ENCODE measurements around the gene C1orf226.
A peak's percentile ranks its signal among the peaks of the same experiment; 100 is the strongest.

C1orf226 gene

DNA sequence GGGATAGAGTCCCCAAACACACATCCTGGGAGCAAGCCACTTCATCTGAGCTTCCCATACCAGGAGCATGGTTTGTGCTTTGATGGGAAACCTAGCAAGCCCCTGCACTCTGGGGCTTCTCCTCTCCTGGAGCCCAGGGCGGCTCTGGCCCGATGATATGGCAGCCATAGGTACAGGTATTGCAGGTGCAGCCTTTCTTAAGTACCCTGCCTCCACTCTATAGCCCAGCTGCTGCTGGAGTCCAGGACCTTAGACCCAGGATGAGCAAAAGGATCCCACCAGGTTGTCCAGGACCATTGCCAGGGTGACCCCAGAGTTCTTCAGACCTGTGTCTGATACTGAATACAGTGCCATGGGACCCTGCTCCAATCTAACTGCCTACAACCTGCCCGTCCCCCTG, 4.2 kb downstream of the C1orf226 start:
- Mint-ChIP-seq H3K9me3 (no peaks in the 10 kb centered on the region), H3K27me3 (peaks cover 4% of the 10 kb centered on the region), H3K4me3 (no peak overlapping the region), H3K36me3 (ENCODE audit: low read depth) (no peaks in the 10 kb centered on the region), H3K27ac (no peak overlapping the region), H3K4me1 (peaks cover 5% of the 10 kb centered on the region)
- no peak for ATAC-seq
- no peak for DNase-seq

DNA sequence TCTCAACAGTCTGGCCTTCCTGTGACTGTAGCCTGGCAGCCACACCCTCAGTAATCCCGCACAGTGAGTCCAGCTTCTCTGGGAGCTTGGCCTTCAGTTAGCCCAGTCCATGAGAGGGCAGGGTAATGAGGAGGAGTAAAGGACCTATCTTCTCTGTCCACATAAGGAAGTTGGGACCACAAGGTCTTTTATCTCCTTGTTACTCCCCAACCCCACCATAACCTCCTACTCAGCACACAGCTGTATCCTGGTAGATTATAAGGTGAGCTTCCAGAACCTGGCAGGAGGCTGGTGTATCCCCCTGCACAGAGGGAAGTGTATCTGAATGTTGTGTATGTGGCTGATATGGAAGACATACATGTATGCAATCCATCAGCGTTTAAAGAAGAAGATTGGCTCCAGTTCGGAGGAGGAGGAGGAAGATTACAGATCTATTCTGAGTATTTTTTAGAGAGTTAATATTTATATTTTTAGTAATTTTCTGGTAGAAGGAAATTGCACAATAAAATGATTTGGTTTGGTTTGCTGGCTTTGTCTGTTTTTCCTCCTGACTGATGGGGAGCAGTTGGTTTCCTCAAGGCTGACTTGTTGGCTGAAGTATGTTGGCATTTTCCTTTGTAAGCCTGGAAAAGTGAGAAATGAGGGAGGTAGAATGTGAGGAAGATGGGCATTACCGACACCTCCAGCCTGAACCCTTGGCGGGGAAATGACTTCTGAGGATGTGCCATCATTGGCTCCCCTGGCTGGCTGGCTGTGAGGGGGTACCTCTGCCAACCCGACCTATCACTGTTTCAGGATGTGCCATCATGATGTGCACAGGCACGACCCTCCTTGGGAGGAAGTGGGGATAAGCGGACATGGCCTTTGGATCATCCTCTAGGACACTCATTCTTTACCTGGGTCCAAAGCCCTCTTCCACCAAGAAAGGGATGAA, 5.0 kb downstream of the C1orf226 start:
- H3K36me3 Mint-ChIP-seq (ENCODE audit: low read depth), result no peaks in the 10 kb centered on the region
- no peak for DNase-seq
- no peaks in the 10 kb centered on the region for H3K9me3 Mint-ChIP-seq
- peaks cover 5% of the 10 kb centered on the region for H3K4me1 Mint-ChIP-seq
- H3K27ac Mint-ChIP-seq, result no peak overlapping the region
- no peak overlapping the region for H3K4me3 Mint-ChIP-seq
- no peak for ATAC-seq
- H3K27me3 Mint-ChIP-seq, result peaks cover 4% of the 10 kb centered on the region

DNA sequence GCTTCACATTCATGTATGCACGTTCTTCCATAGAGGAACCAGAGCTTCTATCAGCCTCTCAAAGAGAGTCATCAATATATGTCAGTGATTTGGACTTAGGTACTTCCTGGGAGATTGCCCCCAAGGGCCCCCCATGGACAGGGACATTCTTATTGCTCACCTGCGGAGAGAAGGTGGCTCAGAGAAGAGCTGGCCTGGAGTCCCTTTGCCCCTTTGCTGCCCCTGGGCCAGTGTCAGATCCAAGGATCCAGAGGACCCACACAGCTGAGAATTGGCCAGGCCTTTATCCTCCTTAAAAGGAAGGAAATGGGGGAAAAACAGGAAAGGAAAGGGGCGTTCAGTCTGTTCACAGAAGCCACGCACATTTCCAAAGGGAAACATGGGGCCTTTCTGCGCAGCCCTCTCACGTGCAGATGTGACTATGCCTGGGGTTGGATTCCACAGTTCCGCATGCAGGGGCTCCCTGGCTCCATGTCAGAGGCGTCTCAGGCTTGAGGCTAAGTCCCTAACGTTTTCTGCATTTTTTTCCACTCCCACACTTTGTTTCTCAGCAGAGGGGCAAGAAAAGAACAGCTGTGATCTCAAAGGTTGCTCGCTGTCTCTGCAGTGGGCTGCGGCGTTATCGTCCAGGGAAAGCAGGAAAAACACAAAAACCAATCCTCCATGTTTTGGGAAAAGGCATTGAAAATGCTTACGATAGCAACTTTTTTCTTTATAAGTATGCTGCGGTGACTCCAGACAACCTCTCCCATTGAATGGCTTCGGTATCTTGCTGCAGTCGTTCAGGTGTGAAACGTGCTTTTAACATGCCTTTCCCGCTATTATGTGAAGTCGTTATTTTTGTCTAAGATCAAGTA, 5.9 kb downstream of the C1orf226 start:
- Mint-ChIP-seq H3K4me1 (peaks cover 5% of the 10 kb centered on the region), H3K27me3 (peaks cover 6% of the 10 kb centered on the region), H3K27ac (no peak overlapping the region), H3K4me3 (no peak overlapping the region), H3K36me3 (ENCODE audit: low read depth) (no peaks in the 10 kb centered on the region), H3K9me3 (no peaks in the 10 kb centered on the region)
- ATAC-seq (no peak), DNase-seq (no peak)

DNA sequence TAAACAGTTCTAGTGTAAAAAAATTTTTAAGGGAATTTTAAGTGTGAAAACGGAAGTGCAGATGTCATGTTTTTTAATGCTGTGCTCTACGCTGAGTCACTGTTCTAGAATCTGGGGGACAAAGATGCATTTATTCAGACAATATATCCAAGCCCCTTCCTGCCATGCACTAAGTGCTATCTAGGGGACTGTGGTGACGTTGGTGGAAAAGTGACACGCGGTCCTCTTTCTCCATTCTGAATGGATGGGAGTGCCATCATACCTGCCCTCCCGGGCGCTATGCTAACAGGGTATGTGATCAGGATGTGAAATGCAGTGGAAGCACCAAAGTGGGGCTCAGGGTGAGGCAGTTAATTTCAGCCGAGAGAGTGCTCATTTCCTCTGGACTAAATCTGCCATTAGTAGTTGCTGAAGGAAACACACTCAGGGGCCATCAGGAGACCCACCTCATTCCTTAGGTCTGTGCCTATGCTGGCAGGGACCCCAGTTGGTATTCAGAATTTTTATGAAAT, 6.6 kb downstream of the C1orf226 start:
- no peaks in the 10 kb centered on the region for H3K9me3 Mint-ChIP-seq
- ATAC-seq (no peak), DNase-seq (no peak)
- H3K4me3 Mint-ChIP-seq, result no peak overlapping the region
- no peaks in the 10 kb centered on the region for H3K36me3 Mint-ChIP-seq (ENCODE audit: low read depth)
- peaks cover 5% of the 10 kb centered on the region for H3K4me1 Mint-ChIP-seq
- H3K27ac Mint-ChIP-seq, result no peak overlapping the region
- peaks cover 6% of the 10 kb centered on the region for H3K27me3 Mint-ChIP-seq

DNA sequence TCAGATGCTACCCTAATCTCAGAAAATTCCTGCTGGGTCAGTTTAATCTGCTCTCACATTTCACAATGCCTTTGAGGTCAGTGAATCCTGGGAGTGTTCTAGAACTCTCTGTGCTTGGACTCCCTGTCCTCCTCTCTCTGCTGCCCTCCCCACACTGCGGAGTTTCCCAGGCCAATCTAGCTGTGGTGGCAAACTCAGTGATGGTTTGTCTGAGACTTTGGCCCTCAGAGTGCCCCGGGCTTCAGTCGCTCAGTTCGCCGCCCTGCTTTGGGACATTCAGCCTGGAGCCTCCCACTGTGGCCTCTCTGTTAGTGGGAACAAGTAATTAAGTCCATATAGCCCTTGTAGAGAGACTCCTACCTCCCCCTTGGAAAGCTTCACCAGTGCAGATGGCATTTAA, 7.1 kb downstream of the C1orf226 start:
- ATAC-seq (no peak), DNase-seq (no peak)
- Mint-ChIP-seq H3K9me3 (no peaks in the 10 kb centered on the region), H3K4me1 (peaks cover 5% of the 10 kb centered on the region), H3K27ac (no peak overlapping the region), H3K4me3 (no peak overlapping the region), H3K36me3 (ENCODE audit: low read depth) (no peaks in the 10 kb centered on the region), H3K27me3 (peaks cover 6% of the 10 kb centered on the region)

DNA sequence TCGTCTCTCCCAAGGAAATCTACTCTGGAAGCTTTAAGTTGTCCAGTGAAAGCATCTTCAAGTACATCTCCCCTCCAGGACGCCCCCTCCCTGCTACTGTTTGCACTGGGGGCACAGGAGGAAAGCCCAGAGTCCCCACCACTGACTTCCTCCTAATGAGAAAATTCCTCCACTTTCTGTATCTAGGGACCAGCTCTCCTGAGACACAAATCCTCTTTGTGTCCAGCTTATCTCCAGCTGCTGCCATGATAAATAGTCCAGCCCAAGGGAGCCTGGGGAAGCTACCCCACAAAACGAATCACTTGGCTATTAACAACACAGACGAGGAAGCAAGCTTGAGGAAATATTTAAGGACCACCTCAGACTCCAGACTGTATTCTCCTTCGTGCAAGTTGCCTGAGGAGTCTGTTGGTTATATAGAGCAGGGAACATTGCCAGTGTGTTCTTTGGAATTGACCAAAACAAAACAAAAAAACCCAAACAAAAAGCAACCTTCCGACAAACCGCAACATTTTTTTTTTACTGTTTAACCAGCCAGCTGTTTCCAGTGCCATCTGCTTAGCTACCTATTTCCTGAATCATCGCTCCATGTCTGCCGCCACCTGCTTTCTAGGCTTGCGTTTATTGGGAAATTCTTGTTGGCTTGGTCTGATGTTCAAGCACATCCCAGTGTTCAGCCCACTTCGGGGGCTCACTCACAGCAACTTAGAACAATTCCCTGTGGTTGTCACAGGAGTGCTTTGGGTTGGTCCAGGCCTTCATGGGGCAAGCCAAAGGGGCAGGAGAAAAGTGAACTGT, 7.7 kb downstream of the C1orf226 start:
- no peak for ATAC-seq
- H3K27ac Mint-ChIP-seq, result no peak overlapping the region
- no peaks in the 10 kb centered on the region for H3K9me3 Mint-ChIP-seq
- no peaks in the 10 kb centered on the region for H3K36me3 Mint-ChIP-seq (ENCODE audit: low read depth)
- H3K4me1 Mint-ChIP-seq, result peaks cover 5% of the 10 kb centered on the region
- peaks cover 6% of the 10 kb centered on the region for H3K27me3 Mint-ChIP-seq
- no peak overlapping the region for H3K4me3 Mint-ChIP-seq
- DNase-seq, result no peak

DNA sequence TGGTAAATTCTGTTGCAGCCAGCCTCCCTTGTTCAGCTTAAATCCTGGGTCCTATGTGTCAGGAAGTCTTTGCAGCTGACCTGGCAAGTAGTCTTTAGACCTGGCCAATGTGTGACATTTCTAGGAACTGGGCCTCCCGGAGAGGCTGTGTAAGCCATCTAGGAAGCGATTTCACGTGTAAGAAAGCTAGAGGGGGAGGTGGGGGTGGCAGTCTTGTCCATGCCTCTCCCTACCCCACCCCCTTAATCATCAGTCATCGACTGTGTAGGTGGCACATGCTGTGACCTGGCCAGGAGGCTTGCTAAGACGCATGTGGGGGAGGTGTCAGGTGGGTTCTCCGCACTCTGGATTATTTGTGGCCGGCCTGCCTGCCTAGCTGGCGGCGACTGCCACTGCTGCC, 8.4 kb downstream of the C1orf226 start:
- DNase-seq (no peak), ATAC-seq (no peak)
- Mint-ChIP-seq H3K27ac (no peak overlapping the region), H3K36me3 (ENCODE audit: low read depth) (no peaks in the 10 kb centered on the region), H3K9me3 (no peaks in the 10 kb centered on the region), H3K4me3 (no peak overlapping the region), H3K4me1 (peaks cover 5% of the 10 kb centered on the region), H3K27me3 (peaks cover 6% of the 10 kb centered on the region)

DNA sequence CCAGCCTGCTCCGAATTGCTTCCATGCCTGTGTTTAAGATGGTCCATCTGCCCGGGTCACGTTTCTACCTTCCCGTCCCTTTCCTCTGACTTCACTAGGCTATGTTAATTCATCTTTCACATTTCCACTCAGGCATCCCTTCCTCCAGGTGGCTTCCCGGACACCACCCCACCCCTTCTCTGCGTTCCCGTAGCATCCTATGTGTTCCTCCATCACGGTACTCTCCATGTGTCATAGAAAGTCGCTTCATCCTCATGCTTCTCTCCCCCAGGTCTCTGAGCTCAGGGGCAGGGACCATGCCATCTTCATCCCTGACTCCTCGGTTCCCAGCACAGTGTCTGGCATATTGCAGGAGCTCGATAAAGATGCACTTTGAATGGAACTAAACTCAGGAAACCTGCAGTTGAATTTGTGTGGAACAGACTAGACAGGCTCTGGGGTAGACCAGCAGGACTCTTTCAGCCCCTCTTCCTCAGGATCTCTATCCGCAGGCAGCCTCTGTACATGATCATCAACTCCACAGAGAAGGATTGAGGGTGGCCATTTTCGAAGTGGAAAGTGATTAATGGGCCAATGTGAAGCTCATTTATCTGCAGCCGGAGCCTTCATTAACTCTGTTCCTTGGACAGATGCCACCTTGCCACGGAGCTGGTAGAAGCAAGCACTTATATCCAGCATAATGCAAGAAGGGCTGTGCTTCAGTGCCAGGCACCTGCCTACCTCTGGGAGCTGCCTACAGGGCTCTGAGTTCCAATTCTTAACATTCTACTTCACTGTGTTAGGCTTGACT, 9.1 kb downstream of the C1orf226 start:
- Mint-ChIP-seq H3K4me1 (peaks cover 5% of the 10 kb centered on the region), H3K4me3 (no peak overlapping the region), H3K27me3 (peaks cover 6% of the 10 kb centered on the region), H3K9me3 (no peaks in the 10 kb centered on the region), H3K36me3 (ENCODE audit: low read depth) (no peaks in the 10 kb centered on the region), H3K27ac (no peak overlapping the region)
- ATAC-seq (no peak), DNase-seq (no peak)

DNA sequence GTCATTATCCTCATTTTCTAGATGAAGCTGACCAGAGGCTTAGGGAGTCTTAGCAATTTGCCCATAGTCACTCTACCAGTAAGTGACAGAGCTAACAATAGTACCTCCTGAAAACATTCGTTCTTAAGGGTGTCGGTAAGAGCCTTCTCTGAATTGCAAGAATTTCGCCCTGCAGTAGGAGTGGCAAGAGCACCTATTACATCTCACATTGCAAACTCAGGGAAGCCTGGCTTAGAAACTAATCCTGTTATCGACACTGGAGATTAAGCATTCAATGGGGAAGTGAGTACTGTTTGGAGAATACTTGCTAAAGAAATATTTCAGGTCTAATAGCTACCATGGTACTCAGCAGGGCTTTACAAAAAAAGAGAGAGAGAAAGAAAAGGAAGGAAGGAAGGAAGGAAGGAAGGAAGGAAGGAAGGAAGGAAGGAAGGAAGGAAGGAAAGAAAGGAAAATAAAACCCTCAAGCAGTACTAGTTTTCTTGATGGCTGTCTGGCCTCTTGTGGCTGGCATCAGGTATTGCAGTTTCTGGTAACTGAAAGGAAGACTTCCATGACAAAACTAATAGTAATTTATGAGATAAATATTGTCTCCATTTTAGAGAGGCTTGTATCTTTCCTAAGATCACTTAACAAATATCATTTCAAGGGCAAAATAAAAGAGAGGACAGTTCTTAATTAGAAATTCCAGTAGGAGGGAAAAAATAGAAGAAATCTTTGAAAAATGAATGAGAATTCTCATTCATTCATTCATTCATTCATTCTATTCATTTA, 10.4 kb downstream of the C1orf226 start:
- DNase-seq (peak; percentile 14), ATAC-seq (no peak)
- Mint-ChIP-seq H3K27me3 (peaks cover 11% of the 10 kb centered on the region), H3K36me3 (ENCODE audit: low read depth) (no peaks in the 10 kb centered on the region), H3K4me1 (peaks cover 5% of the 10 kb centered on the region), H3K4me3 (no peak overlapping the region), H3K9me3 (no peaks in the 10 kb centered on the region), H3K27ac (no peak overlapping the region)

DNA sequence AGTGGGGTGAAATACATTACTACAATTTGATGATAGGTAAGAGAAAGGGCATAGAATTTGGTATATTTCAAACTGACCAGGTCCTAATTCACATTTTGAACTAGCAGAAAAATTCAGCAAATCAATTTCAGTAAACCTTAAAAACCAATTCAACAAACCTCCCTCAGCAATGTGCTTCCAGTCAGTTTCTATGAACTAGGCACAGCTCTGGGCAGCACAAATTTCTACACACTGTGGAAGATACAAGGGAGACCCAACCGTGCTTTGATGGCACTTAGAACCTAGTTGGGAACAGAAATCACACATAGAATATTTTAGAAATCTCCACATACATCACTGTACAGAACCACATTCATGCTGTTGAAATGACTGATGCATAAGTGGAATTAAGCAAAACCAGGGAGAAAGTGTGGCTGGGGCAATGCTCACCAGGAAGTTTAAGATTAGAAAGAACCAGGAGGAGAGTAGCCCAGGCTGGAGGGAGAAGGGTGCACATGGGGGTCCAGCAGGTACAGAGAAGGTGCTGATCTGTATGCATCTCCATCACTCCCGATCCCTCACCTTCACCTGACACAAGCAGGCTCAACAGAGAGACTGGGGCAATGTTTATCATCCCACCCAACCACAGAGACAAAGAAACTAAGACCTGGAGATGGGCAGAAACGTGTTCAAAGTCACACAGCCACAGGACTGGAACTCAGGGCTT, 14.8 kb downstream of the C1orf226 start:
- no peak overlapping the region for H3K27ac Mint-ChIP-seq
- no peak for DNase-seq
- no peaks in the 10 kb centered on the region for H3K36me3 Mint-ChIP-seq (ENCODE audit: low read depth)
- H3K4me3 Mint-ChIP-seq, result no peak overlapping the region
- no peaks in the 10 kb centered on the region for H3K4me1 Mint-ChIP-seq
- no peaks in the 10 kb centered on the region for H3K9me3 Mint-ChIP-seq
- peaks cover 16% of the 10 kb centered on the region for H3K27me3 Mint-ChIP-seq
- ATAC-seq, result no peak

DNA sequence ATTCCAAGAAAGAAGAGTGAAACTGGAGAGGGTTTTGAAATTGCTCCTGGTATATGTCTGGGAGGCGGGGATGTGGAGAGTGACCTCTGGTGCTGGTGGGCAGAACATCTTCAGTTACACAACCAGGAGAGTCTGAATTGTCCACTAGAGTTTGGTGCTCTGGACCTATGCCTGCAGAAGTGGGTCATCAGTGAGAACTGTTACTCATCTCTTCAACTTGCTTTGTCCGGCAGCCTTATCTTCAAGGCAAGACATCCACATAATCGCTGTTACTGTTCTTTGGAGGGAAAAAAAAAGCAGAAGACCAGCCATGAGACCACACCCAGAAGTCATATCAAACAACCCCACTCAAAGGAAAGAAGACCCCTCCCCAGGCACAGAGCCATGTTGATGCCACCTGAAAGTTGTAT, 15.5 kb downstream of the C1orf226 start:
- ATAC-seq (peak; percentile 24), DNase-seq (no peak)
- Mint-ChIP-seq H3K27me3 (peaks cover 16% of the 10 kb centered on the region), H3K27ac (no peak overlapping the region), H3K4me1 (no peaks in the 10 kb centered on the region), H3K4me3 (no peak overlapping the region), H3K9me3 (no peaks in the 10 kb centered on the region), H3K36me3 (ENCODE audit: low read depth) (no peaks in the 10 kb centered on the region)

DNA sequence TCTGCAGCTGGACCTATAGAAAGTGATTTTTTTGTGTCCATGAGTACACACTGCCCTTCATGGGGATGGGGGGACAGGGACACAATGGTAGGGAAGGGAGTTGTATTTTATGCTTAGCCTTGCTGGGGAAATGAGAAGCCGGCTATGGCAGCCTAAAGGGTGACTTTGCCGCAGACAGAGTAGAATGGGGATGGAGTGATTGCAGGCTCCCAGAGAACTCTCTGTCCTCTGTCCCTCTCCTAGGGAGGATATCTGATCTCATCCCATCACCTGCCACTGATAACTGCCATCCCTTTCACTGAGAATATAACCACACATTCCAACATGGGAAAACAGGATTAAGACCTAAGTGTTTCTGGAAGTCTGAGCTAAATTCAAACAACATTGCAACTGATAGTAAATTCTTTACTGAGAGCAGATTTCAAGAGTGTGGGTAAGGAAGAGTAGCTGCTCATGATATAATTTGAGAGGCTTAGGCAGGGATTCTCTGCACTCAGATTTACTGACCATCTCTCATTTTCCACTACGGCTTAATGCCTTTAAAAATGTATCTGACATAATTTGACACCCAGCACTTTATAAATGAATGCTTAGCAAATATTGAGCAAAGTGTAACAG, 16.5 kb downstream of the C1orf226 start:
- H3K4me3 Mint-ChIP-seq, result no peak overlapping the region
- ATAC-seq (peak; percentile 15), DNase-seq (no peak)
- no peaks in the 10 kb centered on the region for H3K36me3 Mint-ChIP-seq (ENCODE audit: low read depth)
- no peaks in the 10 kb centered on the region for H3K4me1 Mint-ChIP-seq
- H3K9me3 Mint-ChIP-seq, result no peaks in the 10 kb centered on the region
- H3K27me3 Mint-ChIP-seq, result peaks cover 17% of the 10 kb centered on the region
- H3K27ac Mint-ChIP-seq, result no peak overlapping the region

Data from activated naive CD8-positive, alpha-beta T cell treated with anti-CD3 and anti-CD28 coated beads, Interleukin-2, amount 50 U/mL, for 24 hours (primary cell).